GM19463 (cell line): ENCODE data around the gene RASL12.
"Not testable (repeated sequence)": the region's sequence is repeated elsewhere in the genome, so short reads cannot be mapped to it uniquely, and the experiment has no call there.

Experiments
- ATAC-seq: cut with Tn5 transposase; IDR thresholded peaks from one replicate; pipeline ENCODE4 v1.9.1; 2021; ENCODE audit warnings: mild to moderate bottlenecking, moderate library complexity; ENCODE audit not compliant: unreplicated experiment

The RASL12 gene

GRCh38 chr15:65067645-65068402 lies at the start of gene RASL12:
Gene RASL12, minus strand, starts transcription at chr15:65067991. Its CDS starts 156 bp downstream, at chr15:65067835.
- no peak for ATAC-seq

GRCh38 chr15:65115542-65115941 lies 47.8 kb upstream of the RASL12 start:
- ATAC-seq = no peak

GRCh38 chr15:65115086-65115485 lies 47.3 kb upstream of the RASL12 start, which contains the start of gene UBAP1L:
Gene UBAP1L, minus strand, starts transcription at chr15:65115200. Its CDS starts 8,985 bp downstream, at chr15:65106215.
- no peak for ATAC-seq

- no peak for ATAC-seq
Observed at GRCh38 chr15:65110676-65111292, 43.0 kb upstream of the RASL12 start.

GRCh38 chr15:65106011-65106590 lies 38.3 kb upstream of the RASL12 start:
- ATAC-seq = no peak

GRCh38 chr15:65105038-65105437 lies 37.2 kb upstream of the RASL12 start:
- ATAC-seq = no peak

GRCh38 chr15:65102912-65103311 lies 35.1 kb upstream of the RASL12 start:
- ATAC-seq = no peak

GRCh38 chr15:65101891-65102708 lies 34.3 kb upstream of the RASL12 start:
- ATAC-seq = no peak

GRCh38 chr15:65101411-65101890 lies 33.7 kb upstream of the RASL12 start:
- no peak for ATAC-seq

GRCh38 chr15:65100442-65100841 lies 32.7 kb upstream of the RASL12 start:
- ATAC-seq = no peak

- ATAC-seq = not testable (repeated sequence)
Observed at GRCh38 chr15:65099801-65100200, 32.0 kb upstream of the RASL12 start.

GRCh38 chr15:65099336-65099735 lies 31.5 kb upstream of the RASL12 start:
- ATAC-seq = no peak

- no peak for ATAC-seq
Observed at GRCh38 chr15:65097651-65098263, 30.0 kb upstream of the RASL12 start.

GRCh38 chr15:65096481-65097385 lies 28.9 kb upstream of the RASL12 start:
- no peak for ATAC-seq

- no peak for ATAC-seq
Observed at GRCh38 chr15:65095747-65096104, 27.9 kb upstream of the RASL12 start.

- no peak for ATAC-seq
Observed at GRCh38 chr15:65095011-65095746, 27.4 kb upstream of the RASL12 start.

- ATAC-seq = no peak
Observed at GRCh38 chr15:65094294-65094995, 26.7 kb upstream of the RASL12 start.

- not testable (repeated sequence) for ATAC-seq
Observed at GRCh38 chr15:65093793-65094170, 26.0 kb upstream of the RASL12 start.
